PFSK-1 (cell line): Measurements from ENCODE around the gene NAPA.

Source experiments
- FOXP2 ChIP-seq: optimal IDR thresholded peaks from 2 replicates; pipeline ENCODE3; 2011; ENCODE audit warnings: borderline replicate concordance, control low read depth, inconsistent platforms; ENCODE audit not compliant: insufficient read depth; ENCODE audit errors: extremely low read length, extremely low read depth
- POLR2AphosphoS5 ChIP-seq: IDR thresholded peaks from 2 replicates; pipeline ENCODE4 v1.6.1; 2012; ENCODE audit warnings: low read depth, mild to moderate bottlenecking, control low read depth, low read length, moderate library complexity
- SIN3A ChIP-seq: IDR thresholded peaks from 2 replicates; pipeline ENCODE4 v1.6.1; 2012; ENCODE audit warnings: mild to moderate bottlenecking, low read length, moderate library complexity, borderline replicate concordance; ENCODE audit not compliant: insufficient read depth
- TAF1 ChIP-seq: IDR thresholded peaks from 2 replicates; pipeline ENCODE4 v1.6.1; 2012; ENCODE audit warnings: low read length, control low read depth, borderline replicate concordance; ENCODE audit not compliant: insufficient read depth
- TF ChIP-seq, protein P1 (sequence below), 2 experiments: IDR thresholded peaks; 2 replicates each; pipeline versions ENCODE4 v1.6.1 to v1.8.0; 2011 to 2012; ENCODE audit warnings: low read depth in 2 of 2, low read length in 2 of 2, control low read depth in 1 of 2, inconsistent platforms in 1 of 2, mild to moderate bottlenecking in 1 of 2, moderate library complexity in 1 of 2; ENCODE audit not compliant: insufficient read depth in 1 of 2

Gene NAPA

DNA sequence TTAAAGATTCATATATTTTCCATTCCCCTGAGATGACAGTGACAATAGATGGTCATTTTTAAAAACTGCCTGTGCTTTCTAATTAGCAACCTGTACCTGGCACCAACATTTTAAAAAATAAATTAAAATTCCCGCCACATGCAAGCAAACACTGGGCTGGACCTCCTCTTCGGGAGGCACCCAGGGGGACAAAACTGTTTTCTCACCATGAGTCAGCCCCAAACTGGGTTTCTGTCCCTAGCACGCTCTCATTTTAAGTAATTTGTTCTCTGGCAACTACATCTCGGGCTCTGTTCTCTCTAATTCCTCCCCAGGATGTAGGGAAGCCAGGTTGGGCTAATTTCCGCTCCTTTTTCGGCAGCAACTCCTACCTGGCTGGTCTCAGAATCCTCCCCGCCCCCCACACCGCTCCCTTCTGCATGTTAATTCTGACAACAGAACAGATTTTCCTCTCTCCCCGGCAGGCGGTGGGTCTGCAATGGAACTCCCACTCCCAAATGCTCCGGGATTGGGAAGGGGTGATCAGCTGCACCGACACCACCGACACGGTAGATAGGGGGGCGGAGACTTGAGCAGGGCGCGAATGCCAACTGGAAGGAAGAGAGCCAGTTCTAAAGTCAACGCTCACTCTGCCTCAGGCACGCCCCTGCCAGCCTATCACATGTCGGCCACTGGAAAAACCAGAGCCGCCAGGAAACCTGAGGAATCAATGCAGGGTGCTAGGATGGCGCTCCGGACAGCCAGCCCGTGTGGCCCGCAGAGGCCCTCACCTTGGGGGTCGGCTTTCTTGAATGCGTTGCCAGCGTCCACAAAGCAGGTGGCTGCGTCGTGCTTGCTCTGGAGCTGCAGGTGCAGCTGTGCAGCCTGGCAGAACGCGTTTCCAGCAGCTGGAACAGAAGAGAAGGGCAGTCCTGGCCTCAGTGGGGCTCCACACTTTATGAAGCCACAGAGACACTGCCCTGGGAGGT lies 14.7 kb downstream of the NAPA start:
- TF ChIP-seq TAF1 = no peak
- no peak for TF ChIP-seq FOXP2
- TF ChIP-seq POLR2AphosphoS5 = no peak
- TF ChIP-seq, protein P1, sequence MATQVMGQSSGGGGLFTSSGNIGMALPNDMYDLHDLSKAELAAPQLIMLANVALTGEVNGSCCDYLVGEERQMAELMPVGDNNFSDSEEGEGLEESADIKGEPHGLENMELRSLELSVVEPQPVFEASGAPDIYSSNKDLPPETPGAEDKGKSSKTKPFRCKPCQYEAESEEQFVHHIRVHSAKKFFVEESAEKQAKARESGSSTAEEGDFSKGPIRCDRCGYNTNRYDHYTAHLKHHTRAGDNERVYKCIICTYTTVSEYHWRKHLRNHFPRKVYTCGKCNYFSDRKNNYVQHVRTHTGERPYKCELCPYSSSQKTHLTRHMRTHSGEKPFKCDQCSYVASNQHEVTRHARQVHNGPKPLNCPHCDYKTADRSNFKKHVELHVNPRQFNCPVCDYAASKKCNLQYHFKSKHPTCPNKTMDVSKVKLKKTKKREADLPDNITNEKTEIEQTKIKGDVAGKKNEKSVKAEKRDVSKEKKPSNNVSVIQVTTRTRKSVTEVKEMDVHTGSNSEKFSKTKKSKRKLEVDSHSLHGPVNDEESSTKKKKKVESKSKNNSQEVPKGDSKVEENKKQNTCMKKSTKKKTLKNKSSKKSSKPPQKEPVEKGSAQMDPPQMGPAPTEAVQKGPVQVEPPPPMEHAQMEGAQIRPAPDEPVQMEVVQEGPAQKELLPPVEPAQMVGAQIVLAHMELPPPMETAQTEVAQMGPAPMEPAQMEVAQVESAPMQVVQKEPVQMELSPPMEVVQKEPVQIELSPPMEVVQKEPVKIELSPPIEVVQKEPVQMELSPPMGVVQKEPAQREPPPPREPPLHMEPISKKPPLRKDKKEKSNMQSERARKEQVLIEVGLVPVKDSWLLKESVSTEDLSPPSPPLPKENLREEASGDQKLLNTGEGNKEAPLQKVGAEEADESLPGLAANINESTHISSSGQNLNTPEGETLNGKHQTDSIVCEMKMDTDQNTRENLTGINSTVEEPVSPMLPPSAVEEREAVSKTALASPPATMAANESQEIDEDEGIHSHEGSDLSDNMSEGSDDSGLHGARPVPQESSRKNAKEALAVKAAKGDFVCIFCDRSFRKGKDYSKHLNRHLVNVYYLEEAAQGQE (IDR thresholded peaks at IDR 0.05; ENCODE audit: insufficient read depth in 1 of 2, low read depth in 2 of 2, low read length in 2 of 2) = no peak
- no peak for TF ChIP-seq SIN3A

DNA sequence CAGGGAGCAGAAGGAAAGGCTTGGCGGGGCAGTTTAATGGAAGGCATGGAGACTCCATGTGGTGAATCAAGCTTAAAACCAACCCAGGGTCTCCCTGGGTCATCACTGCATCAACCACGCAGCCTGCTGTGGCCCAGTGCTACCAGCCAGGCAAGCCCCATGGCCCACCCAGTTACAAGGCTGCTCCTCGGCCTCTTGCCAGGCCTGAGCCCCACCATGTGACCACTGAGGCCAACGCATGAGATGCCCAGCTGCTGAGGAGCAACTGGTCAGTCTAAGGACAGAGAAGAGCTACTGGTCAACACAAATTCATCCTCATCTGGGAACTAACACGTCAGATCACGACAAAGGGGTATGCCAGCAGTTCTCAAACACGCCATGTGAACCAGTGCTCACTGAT lies 15.5 kb downstream of the NAPA start:
- no peak for TF ChIP-seq POLR2AphosphoS5
- TF ChIP-seq FOXP2 = no peak
- TF ChIP-seq, protein P1 (IDR thresholded peaks at IDR 0.05; ENCODE audit: insufficient read depth in 1 of 2, low read depth in 2 of 2, low read length in 2 of 2) = no peak
- no peak for TF ChIP-seq TAF1
- no peak for TF ChIP-seq SIN3A

DNA sequence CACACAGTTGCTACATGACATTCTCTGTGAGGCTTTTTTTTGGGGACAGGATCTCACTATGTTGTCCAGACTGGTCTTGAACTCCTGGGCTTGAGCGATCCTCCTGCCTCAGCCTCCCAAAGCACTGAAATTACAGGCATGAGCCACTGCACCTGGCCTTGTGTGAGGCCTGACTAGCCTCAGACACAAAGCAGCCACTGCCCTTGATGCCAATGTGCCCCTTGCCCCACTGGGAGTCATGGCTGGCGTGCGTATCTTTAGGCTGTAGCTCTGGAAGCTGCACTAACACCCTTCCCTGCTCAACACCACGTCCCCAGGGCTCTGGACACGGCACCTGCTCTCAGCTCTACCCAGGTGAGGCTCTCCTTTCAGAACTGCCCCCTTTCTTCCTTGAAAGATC lies 16.3 kb downstream of the NAPA start:
- TF ChIP-seq, protein P1 (IDR thresholded peaks at IDR 0.05; ENCODE audit: insufficient read depth in 1 of 2, low read depth in 2 of 2, low read length in 2 of 2) = no peak
- no peak for TF ChIP-seq TAF1
- no peak for TF ChIP-seq POLR2AphosphoS5
- TF ChIP-seq SIN3A = no peak
- TF ChIP-seq FOXP2 = no peak

DNA sequence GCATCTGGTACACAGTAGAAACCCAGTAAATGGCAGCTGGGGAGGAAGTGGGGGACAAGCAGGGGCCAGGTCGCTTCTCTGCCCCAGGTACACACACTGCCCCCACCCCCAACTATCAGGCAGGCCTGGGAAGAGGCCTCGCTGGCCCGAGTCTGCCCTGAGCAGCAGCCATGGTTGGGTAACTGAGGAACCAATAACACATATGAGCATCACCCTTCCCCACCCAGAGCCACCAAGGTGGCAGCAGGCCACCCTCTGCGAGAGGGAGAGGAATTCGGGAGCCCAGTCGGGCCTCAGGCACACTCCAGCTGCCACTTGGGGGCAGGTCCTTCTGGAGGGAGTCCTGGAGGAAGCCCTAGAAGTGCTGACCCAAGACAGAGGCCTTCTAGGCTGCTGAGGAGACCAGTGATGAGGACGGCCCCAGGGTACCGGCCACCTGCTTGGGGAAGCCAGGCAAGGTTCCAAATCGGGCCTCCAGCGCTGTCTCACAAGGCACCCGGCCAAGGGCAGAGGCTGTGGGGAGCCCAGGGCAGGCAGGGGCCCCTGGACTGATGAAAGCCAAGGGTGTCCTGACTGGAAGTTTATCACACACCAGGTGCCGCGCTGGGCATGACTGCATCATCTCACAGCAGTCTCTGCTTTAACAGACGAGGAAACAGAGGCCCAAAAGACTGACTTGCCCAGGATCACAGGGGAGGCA lies 16.9 kb downstream of the NAPA start:
- TF ChIP-seq, protein P1 (IDR thresholded peaks at IDR 0.05; ENCODE audit: insufficient read depth in 1 of 2, low read depth in 2 of 2, low read length in 2 of 2) = no peak
- no peak for TF ChIP-seq FOXP2
- no peak for TF ChIP-seq POLR2AphosphoS5
- no peak for TF ChIP-seq TAF1
- TF ChIP-seq SIN3A = no peak
